Mucosa of rectum (tissue), 2 donors: ENCODE measurements around the gene HDAC8.
A peak's percentile ranks its signal among the peaks of the same experiment; 100 is the strongest.
"Not testable (repeated sequence)": the region's sequence is repeated elsewhere in the genome, so short reads cannot be mapped to it uniquely, and the experiment has no call there.

Source experiments
- H3K27ac ChIP-seq, 2 donors: one replicate each; pipeline ENCODE4 v1.7.0; 2013; ENCODE audit warnings: inconsistent platforms in 2 of 2, low read depth in 2 of 2, low read length in 2 of 2
- H3K27me3 ChIP-seq, 2 donors: one replicate each; pipeline ENCODE4 v1.7.0; 2013; ENCODE audit warnings: low read length in 2 of 2; ENCODE audit not compliant: control insufficient read depth in 2 of 2, insufficient read depth in 2 of 2
- H3K36me3 ChIP-seq, 2 donors: one replicate each; pipeline ENCODE4 v1.7.0; 2013; ENCODE audit warnings: low read length in 2 of 2; ENCODE audit not compliant: control insufficient read depth in 2 of 2, insufficient read depth in 2 of 2
- H3K4me1 ChIP-seq, 2 donors: one replicate each; pipeline ENCODE4 v1.7.0; 2013; ENCODE audit warnings: low read length in 2 of 2, mild to moderate bottlenecking in 1 of 2; ENCODE audit not compliant: control insufficient read depth in 2 of 2, insufficient read depth in 2 of 2
- H3K4me3 ChIP-seq, 2 donors: one replicate each; pipeline ENCODE4 v1.7.0; 2013; ENCODE audit warnings: low read length in 2 of 2
- H3K9ac ChIP-seq, 2 donors: one replicate each; pipeline ENCODE4 v1.7.0; 2013; ENCODE audit warnings: low read length in 2 of 2, low read depth in 1 of 2, mild to moderate bottlenecking in 1 of 2
- H3K9me3 ChIP-seq, 2 donors: one replicate each; pipeline ENCODE4 v1.7.0; 2013; ENCODE audit warnings: low read length in 2 of 2; ENCODE audit not compliant: control insufficient read depth in 2 of 2
- donor health status: healthy.
- donor health status: Normal muscosa, but diverticular disease.

Gene HDAC8

GRCh38 chrX:72576141-72576894 lies 3.7 kb upstream of the HDAC8 start:
- Histone ChIP-seq H3K27ac (no peak overlapping the region), H3K9ac (no peak overlapping the region), H3K9me3 (no peaks in the 10 kb centered on the region), H3K27me3 (no peaks in the 10 kb centered on the region), H3K36me3 (no peaks in the 10 kb centered on the region), H3K4me3 (no peak overlapping the region), H3K4me1 (no peaks in the 10 kb centered on the region)

DNA sequence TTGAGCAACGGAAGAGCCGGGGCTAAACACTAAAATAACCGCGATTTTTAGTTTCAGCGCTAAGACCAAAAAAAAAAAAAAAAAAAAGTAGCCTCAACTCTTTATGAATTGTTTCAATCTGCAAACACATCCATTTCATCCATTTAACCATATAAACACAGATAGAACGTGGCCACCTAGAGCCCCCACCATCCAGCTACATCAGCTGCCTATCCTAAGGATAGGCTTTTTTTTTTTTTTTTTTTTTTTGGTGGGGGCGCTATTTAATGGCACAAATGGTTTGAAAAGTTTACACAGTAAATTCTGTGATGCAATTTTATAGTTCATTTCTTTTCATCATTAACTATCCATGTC lies 492 bp upstream of the HDAC8 start:
- H3K9me3 ChIP-seq: no peaks in the 10 kb centered on the region
- no peak overlapping the region for H3K27ac ChIP-seq
- peaks cover 0 to 4% of the 10 kb centered on the region in 2 donors for H3K36me3 ChIP-seq
- no peak overlapping the region for H3K9ac ChIP-seq
- H3K4me1 ChIP-seq: no peaks in the 10 kb centered on the region
- H3K4me3 ChIP-seq: peak overlapping the region in 1 of 2 donors; percentile 90
- no peaks in the 10 kb centered on the region for H3K27me3 ChIP-seq

DNA sequence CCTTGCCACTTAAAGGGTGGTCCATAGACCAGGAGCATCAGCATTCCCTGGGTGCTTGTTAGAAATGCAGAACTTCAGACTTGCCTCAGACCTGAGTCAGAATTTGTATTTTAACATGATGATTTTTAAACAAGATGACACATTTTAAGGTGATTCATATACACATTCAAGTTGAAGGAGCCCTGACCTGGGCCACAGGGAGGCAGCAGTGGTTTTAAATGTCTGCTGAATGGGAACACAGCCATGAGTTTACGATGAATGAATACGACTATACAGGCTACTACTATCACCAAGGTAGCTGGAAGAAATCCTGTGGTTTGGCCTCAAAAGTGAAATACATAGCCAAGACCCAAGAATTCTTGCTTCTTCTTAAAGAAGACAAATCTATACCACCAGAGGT lies 2.9 kb downstream of the HDAC8 start:
- Histone ChIP-seq H3K4me1 (no peaks in the 10 kb centered on the region), H3K4me3 (no peak overlapping the region), H3K27ac (no peak overlapping the region), H3K9ac (no peak overlapping the region), H3K27me3 (no peaks in the 10 kb centered on the region), H3K9me3 (no peaks in the 10 kb centered on the region), H3K36me3 (peaks cover 0 to 13% of the 10 kb centered on the region in 2 donors)

DNA sequence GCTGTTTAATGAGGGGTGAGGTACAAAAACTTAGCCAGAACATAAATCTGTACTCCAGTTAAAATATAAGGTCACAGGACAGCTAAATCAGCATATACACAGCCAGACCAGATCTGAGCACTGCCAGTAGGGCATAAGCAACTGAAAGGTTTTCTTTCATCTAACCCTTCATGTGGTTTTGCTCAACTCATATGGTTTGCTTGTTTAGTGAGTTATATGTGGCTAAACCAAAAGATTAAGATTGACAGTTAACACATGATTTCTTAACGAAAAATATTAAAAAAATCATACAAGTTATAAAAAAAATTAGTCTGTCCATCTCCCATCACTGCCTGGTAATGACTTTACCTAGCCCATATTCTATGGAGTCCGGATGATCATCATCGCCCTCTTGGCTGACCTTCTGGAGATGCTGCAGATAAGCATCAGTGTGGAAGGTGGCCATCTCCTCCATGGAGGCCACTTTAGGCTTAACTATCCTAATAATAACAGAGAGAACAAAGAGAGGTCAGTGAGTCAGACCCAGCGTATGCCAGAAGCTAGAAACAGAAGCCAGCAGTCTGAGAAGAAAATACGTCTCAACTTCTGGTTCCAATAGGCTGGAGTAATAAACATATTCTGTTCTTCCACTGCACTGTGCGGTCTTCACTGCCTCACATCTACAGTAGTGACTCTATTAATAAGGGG lies 4.1 kb downstream of the HDAC8 start:
- Histone ChIP-seq H3K27ac (no peak overlapping the region), H3K36me3 (peaks cover 0 to 13% of the 10 kb centered on the region in 2 donors), H3K4me1 (no peaks in the 10 kb centered on the region), H3K9me3 (no peaks in the 10 kb centered on the region), H3K9ac (no peak overlapping the region), H3K27me3 (no peaks in the 10 kb centered on the region), H3K4me3 (no peak overlapping the region)

DNA sequence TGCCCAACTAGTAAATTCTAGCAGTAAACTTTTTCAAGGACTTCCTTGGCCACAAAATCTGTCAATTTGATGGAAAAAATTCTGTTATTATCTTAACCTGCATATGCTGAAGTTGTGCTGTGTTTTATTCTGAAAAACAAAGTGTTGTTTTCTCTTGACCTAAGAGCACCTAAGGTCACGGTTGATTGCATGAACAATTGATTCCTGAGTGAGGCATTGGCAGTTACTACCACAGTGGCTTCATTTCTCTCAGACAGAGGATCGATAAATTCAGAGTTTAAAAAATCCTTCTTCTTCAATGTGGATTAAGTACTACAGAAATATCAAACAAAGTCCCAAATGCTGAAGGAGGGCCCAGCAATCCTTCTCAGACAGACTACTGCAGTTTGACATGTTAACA lies 6.2 kb downstream of the HDAC8 start:
- H3K4me1 ChIP-seq: no peaks in the 10 kb centered on the region
- H3K27me3 ChIP-seq: no peaks in the 10 kb centered on the region
- H3K9ac ChIP-seq: no peak overlapping the region
- no peak overlapping the region for H3K4me3 ChIP-seq
- no peaks in the 10 kb centered on the region for H3K9me3 ChIP-seq
- H3K27ac ChIP-seq: no peak overlapping the region
- H3K36me3 ChIP-seq: peaks cover 0 to 15% of the 10 kb centered on the region in 2 donors

DNA sequence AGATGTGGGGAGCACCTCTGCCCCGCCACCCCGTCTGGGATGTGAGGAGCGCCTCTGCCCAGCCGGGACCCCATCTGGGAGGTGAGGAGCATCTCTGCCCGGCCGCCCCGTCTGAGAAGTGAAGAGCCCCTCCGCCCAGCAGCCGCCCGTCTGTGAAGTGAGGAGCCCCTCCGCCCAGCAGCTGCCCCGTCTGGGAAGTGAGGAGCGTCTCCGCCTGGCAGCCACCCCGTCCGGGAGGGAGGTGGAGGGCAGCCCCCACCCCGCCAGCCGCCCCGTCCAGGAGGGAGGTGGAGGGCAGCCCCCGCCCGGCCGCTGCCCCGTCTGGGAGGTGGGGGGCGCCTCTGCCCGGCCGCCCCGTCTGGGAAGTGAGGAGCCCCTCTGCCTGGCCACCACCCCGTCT lies 13.0 kb downstream of the HDAC8 start:
- not testable (repeated sequence) for H3K27ac ChIP-seq, H3K27me3 ChIP-seq, H3K9ac ChIP-seq, H3K4me1 ChIP-seq, H3K36me3 ChIP-seq, H3K4me3 ChIP-seq, H3K9me3 ChIP-seq

DNA sequence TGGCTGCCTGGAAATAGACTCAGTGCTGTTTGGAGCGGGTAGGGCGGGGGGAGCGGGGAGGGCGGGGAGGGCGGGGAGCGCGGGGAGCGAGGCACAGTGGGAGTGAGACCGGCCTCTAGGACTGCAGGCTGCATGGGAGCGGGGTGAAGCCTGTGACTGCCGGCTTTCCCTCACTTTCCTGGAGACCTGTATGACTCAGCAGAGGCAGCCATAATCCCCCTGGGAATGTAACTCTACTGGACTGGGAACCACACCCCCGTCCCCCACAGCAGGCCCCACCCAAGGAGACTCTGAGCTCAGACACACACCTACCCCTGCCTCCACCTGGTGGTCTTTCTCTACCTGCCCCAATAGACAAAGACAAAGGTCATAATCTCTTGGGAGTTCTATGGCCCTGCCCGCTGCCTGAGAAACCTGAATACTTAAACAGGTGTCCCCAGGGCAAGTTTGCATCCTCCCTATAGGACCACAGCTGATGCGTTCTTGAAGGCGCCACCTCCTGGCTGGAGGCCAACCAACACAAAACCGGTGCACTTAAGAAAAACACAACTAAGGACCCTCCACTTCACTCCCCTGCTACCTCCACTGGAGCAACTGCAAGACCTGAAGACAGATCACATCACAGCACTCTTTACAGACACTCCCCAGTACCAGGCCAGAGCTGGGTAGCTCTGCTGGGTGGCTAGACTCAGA lies 18.0 kb downstream of the HDAC8 start:
- H3K27ac ChIP-seq: no peak overlapping the region
- H3K9ac ChIP-seq: no peak overlapping the region
- H3K4me3 ChIP-seq: no peak overlapping the region
- H3K9me3 ChIP-seq: no peaks in the 10 kb centered on the region
- no peaks in the 10 kb centered on the region for H3K36me3 ChIP-seq
- H3K4me1 ChIP-seq: no peaks in the 10 kb centered on the region
- no peaks in the 10 kb centered on the region for H3K27me3 ChIP-seq

GRCh38 chrX:72552443-72552842 lies 20.2 kb downstream of the HDAC8 start:
- not testable (repeated sequence) for H3K9me3 ChIP-seq, H3K36me3 ChIP-seq, H3K4me1 ChIP-seq, H3K4me3 ChIP-seq, H3K27ac ChIP-seq, H3K9ac ChIP-seq, H3K27me3 ChIP-seq

DNA sequence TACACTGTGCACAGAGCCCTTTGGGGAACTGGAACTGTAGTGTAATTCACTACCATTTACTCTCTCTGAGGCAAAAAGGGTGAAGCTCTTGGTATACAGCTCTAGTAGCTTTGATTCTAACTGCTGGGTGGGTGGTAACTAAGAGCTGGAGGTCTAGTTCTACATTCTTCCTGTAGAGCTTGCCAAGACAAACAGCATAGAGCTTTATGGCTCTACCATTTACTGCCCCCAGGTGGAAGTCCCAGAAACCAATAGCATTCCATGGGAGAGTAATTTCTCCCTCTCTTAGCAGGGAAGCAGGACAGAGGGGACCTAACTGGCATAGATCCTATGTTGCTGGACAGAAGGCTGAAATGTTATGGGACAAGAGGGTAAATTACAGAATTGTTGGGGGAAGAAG lies 26.7 kb downstream of the HDAC8 start:
- Histone ChIP-seq H3K36me3 (no peaks in the 10 kb centered on the region), H3K27me3 (peaks cover 0 to 2% of the 10 kb centered on the region in 2 donors), H3K4me1 (peaks cover 0 to 8% of the 10 kb centered on the region in 2 donors), H3K4me3 (no peak overlapping the region), H3K9ac (no peak overlapping the region), H3K9me3 (no peaks in the 10 kb centered on the region), H3K27ac (no peak overlapping the region)

DNA sequence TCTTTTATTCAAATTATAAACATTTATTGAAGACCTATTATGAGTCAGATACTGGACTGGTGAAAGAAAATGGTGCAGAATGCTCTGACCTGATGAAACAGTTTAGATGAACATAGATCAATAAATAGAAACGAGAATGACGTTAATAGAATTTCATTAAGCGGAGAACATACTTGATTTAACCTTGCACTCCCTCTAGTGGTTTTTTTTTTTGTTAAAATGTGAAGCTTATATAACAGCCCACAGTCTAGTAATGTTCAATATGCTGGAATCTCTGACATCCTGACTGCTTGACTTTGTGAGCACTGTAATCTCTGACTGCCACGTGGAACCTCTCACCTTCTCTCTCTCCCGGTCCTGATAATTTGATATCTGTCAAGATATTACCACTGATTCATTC lies 32.3 kb downstream of the HDAC8 start:
- H3K4me1 ChIP-seq: no peaks in the 10 kb centered on the region
- H3K9ac ChIP-seq: no peak overlapping the region
- no peaks in the 10 kb centered on the region for H3K36me3 ChIP-seq
- no peaks in the 10 kb centered on the region for H3K9me3 ChIP-seq
- H3K4me3 ChIP-seq: no peak overlapping the region
- H3K27ac ChIP-seq: no peak overlapping the region
- peaks cover 0 to 2% of the 10 kb centered on the region in 2 donors for H3K27me3 ChIP-seq
